ENCODE data around the gene SPPL2C.
A peak's percentile ranks its signal among the peaks of the same experiment; 100 is the strongest.

SPPL2C gene

DNA sequence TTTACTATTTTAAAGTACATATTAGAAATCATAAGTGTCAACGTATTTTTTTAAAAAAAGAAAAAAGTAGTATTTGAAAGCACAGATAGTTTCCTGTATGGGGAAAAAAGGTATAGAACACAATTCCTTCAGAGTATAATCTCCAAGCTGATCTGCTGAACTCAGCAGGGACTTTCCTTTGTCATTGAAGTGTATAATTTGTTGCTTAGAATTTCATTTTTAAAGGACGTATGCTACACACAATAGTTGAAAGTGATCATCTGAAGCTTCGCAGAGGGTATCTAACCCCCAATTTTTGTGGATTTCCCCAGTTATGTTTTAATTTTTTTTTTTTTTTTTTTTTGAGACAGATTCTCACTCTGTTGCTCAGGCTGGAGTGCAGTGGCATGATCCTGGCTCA is 29.5 kb downstream of the SPPL2C start:
- no peak for DNase-seq (ENCODE audit: low read depth in 2 of 3, low spot score in 2 of 3)

DNA sequence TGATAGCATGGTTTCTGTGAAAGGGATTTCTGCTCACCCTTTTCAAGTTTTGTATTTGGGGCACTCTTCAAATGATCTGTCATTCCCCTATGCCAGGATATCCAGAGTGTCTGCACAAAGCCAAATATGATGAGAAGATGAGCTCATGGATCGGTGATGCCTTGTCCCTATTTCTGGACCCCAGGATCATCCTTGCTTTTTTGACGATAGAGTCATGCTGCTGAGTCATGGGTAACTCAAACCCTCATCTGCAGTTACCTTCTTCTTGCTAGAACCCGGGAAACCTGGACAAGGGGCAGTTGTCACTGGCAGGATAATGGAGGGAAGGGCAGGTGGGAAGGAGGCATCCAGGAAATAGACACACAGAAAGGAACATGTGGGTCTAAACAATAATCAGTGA is 31.9 kb downstream of the SPPL2C start:
- no peak for DNase-seq (ENCODE audit: low read depth in 2 of 3, low spot score in 2 of 3)

DNA sequence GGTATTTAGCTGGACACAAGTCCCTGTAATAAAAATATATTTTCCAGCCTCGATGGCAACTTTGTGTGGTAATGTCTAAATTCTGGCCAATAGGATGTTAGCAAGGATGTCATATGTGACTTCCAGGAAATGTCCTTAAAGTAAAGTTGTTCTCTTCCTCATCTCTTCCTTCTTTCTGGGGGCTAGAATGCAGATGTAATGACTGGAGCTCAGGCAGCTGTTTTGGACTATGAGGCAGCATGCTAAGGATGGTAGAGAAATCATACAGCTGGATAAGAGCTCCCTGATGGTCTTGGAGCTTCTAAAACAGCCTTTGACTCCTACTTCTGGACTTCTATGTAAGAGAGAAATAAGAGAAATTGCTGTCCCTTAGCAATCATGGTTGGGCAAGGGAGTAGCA is 32.8 kb downstream of the SPPL2C start:
- no peak for DNase-seq (ENCODE audit: low read depth in 2 of 3, low spot score in 2 of 3)

DNA sequence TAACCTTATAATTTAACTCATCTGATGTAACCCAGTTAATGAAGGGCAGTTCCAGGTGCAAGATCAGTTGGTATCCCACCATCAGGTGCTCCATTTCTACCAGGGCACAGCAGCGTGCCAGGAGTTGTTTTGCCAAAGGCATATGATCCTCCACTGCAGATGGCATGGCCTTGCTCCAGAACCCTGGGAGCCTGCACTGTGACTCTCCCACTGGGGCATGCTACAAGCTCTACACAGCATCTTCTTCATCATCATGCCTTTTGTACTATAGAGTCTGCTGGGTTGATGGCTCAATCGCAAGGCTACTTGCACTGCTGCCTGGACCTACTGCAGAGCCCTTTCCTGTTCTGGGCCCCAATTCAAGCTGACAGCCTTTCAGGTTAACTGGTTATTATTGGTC is 38.4 kb downstream of the SPPL2C start:
- DNase-seq (ENCODE audit: low read depth in 2 of 3, low spot score in 2 of 3), result no peak

DNA sequence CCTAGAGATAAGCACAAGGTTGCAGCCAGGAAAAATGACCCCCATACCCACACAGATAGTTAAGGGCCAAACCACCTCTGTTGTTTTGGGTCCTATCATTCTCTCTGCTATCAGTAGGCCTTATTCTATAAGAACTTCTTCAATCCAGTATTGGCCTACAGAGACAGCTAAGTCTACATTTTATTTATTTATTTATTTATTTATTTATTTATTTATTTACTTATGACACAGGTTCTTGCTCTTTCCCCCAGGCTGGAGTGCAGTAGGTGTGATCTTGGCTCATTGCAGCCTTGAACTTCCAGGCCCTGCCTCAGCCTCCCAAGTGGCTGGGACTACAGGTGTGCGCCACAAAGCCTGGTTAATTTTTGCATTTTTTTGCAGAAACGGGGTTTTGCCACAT is 42.2 kb downstream of the SPPL2C start:
- no peak for DNase-seq (ENCODE audit: low read depth in 2 of 3, low spot score in 2 of 3)

DNA sequence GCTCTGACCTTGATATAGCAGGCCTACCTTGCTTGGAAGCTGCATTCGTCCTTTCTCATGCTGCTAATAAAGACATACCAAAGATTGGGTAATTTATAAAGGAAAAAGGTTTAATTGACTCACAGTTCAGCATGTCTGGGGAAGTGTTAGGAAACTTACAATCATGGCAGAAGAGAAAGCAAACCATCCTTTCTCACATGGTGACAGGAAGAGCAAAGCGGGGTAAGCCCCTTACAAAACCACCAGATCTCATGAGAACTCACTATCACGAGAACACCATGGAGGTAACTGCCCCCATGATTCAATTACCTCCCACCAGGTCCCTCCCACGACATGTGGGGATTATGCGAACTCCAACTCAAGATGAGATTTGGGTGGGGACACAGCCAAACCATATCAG is 43.7 kb downstream of the SPPL2C start:
- DNase-seq (ENCODE audit: low read depth in 2 of 3, low spot score in 2 of 3), result no peak

DNA sequence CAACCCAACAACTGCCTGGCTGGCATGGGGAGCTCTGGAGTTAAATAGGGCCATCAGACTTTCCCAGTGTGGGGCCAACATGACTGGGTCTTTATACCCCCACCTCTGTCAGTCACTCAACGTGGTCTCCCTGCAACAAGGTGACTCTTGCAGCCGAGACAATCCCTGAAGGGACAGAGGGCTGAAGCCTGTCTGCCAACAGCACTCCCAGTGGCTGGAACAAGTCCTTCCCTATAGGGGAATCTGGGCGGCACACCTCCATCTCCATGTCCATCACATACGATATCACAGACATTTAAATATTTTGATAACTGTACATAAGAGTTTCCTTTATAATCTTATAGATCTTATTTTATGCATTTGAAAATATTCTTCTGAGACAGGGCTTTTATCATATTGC is 44.9 kb downstream of the SPPL2C start:
- DNase-seq (ENCODE audit: low read depth in 2 of 3, low spot score in 2 of 3), result no peak

DNA sequence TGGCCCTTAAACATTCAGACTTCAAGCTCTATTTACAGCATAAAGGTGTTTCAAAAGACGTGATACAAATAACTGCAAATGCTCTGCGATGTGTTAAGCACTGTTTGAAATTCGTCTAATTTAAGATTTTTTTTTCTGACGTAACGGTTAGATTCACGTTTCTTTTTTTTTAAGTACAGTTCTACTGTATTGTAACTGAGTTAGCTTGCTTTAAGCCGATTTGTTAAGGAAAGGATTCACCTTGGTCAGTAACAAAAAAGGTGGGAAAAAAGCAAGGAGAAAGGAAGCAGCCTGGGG is 49.0 kb downstream of the SPPL2C start:
- no peak for DNase-seq (ENCODE audit: low read depth in 2 of 3, low spot score in 2 of 3)

DNA sequence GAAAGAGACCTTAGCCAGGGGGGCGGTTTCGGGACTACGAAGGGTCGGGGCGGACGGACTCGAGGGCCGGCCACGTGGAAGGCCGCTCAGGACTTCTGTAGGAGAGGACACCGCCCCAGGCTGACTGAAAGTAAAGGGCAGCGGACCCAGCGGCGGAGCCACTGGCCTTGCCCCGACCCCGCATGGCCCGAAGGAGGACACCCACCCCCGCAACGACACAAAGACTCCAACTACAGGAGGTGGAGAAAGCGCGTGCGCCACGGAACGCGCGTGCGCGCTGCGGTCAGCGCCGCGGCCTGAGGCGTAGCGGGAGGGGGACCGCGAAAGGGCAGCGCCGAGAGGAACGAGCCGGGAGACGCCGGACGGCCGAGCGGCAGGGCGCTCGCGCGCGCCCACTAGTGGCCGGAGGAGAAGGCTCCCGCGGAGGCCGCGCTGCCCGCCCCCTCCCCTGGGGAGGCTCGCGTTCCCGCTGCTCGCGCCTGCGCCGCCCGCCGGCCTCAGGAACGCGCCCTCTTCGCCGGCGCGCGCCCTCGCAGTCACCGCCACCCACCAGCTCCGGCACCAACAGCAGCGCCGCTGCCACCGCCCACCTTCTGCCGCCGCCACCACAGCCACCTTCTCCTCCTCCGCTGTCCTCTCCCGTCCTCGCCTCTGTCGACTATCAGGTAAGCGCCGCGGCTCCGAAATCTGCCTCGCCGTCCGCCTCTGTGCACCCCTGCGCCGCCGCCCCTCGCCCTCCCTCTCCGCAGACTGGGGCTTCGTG is 49.5 kb downstream of the SPPL2C start, which contains the start of gene MAPT:
TSS of gene MAPT (plus strand) at position 533 of the 763 bp plus-strand sequence. CDS start 67,784 bp downstream, outside the sequence.
- peak; percentile 58 to 77 (median 72) for DNase-seq (ENCODE audit: low read depth in 2 of 3, low spot score in 2 of 3)

DNA sequence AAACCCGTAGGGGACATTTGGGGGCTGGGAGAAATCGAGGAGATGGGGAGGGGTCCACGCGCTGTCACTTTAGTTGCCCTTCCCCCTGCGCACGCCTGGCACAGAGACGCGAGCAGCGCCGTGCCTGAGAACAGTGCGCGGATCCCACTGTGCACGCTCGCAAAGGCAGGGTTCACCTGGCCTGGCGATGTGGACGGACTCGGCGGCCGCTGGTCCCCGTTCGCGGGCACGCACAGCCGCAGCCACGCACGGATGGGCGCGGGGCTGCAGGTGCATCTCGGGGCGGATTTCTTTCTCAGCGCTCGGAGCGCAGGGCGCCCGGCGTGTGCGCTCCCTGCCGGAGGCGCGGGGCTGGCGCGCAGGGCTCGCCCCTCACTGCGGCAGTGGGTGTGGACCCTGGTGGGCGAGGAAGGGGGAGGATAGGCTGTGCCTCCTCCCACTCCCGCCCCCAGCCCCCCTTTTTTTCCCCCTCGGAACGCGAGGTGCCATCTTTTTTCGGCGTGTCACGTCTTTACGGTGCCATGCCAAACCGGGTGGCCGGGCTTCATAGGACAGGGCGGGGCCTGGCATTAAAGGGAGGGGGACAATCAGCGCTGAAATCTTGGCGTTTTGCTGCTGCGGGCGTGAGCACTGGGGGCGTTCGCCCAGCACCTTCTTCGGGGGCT is 50.8 kb downstream of the SPPL2C start:
- no peak for DNase-seq (ENCODE audit: low read depth in 2 of 3, low spot score in 2 of 3)

DNA sequence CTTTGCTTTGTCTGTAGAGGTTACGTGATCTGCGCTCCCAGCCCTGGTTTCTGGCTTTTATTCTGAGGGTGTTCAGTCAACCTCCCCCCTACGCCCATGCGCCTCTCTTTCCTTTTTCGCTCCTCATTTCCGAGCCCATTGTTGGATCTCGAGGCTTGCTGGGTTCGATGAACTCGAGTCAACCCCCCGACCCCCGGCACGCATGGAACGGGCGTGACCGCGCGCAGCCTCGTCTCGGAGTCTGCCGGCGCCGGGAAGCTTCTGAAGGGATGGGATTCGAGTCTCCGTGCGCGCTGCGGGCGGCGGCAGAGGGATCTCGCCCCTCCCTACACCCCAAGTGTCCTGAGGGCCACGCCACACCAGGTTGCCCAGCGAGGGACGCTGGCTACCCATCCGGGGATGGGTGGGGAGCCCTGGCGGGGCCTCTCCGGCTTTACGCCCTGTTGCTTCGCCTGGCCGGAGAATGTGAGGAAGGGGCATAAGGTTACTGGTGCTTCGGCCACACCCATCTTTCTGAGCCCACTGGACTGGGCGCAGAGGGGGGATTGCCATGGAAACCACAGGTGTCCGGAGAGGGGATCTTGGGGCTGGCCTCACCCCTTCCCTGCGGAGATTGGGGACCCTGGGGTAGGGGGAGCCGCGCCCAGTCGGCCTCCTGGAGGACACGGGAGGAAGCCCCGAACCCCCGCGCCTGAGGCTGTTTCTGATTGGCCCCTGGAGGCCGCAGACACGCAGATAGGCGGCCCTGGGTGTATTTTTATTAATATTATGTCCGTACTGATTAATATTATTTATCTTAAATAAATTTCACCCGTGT is 51.5 kb downstream of the SPPL2C start:
- DNase-seq (ENCODE audit: low read depth in 2 of 3, low spot score in 2 of 3), result no peak
